GM18861 (cell line): ENCODE measurements around the gene TMEM255A.
A peak's percentile ranks its signal among the peaks of the same experiment; 100 is the strongest.

Experiments used
- ATAC-seq: cut with Tn5 transposase; IDR thresholded peaks from one replicate; pipeline ENCODE4 v1.9.1; 2021; ENCODE audit not compliant: unreplicated experiment

The TMEM255A gene

DNA sequence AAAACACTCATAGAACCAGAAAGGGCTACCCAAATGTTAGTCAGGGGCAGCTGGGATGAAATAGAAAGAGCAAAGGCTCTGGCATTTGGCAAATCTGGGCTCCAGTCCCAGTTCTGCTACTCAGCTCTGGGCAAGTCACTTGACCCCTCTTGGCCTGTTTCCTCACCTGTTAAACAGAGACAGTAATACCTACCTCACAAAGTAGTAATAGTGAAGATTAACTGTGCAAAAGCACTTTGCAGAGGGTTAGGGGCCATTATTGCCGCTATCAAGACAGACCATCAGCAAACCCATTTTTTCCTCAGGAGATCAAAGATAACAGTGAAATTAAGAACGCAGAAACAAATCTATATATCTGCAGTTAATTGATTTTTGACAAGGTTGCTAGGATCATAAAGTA, 40.0 kb downstream of the TMEM255A start:
- ATAC-seq: no peak

DNA sequence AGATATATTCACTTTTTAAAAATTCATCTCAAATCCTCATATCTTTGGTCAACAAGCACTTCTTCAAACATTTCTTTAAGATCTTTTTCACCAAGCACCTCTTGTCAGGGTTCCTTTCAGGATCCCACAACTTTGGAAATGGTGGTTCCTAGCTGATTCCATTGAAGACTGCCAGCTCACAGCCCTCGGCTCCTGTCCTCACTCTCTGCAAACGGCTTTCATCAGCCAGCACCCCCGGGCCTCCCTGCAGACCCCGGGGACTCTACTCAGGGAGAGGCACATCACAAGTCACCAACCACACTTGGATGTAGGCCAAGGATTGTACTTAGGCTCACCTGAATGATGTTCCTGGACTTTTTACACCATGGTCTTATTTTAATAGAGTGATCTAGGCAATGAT, 40.7 kb downstream of the TMEM255A start:
- no peak for ATAC-seq

DNA sequence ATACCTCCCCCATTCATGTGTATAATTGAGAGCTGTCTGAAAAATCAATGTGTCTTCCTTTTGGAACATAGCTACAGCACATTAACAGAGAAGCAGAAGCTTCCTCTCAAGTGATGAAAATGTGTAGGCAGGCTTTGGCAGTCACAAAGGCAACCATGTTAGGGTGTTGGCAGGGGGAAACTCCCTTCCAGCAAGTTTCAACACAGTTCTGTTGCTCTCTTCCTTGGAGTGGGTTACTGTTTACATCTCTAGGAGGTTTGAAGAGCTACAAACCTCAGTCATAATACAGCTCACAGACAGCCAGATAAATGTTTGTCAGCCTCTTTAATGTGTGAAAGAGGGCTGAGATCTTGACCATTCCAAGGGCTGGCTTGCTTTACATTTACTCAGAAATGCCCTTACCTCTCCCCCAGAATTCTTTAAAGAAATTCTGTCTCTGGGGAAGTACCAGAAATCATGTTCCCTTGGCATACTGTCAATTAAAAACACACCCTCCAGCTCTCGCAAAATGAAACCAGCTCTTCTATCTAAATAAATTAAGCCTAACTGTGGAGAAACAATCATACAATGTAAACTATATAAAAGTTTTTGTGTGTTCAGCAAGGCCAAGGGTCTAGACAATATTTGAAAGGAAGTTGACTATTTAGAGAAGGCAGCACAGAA, 41.8 kb downstream of the TMEM255A start:
- no peak for ATAC-seq

DNA sequence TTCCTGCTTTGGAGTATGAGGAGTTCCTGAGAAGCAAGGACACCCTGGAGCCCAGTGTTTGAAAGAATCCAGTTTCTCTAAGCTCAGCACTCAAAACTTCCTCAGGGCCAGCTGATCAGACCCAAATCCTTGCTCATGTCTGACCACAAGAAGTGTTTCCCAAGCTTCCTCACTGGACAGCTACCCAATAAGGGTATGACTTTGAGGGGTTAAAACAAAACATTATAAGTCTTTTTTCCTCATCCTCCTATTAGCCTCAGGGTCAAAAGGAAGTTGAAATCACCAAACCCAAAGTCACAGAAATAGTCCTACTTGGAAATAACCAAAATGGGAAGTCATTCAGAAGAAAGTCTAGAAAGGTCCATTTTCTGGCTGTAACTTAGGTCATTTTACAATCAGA, 46.9 kb downstream of the TMEM255A start:
- ATAC-seq: no peak

DNA sequence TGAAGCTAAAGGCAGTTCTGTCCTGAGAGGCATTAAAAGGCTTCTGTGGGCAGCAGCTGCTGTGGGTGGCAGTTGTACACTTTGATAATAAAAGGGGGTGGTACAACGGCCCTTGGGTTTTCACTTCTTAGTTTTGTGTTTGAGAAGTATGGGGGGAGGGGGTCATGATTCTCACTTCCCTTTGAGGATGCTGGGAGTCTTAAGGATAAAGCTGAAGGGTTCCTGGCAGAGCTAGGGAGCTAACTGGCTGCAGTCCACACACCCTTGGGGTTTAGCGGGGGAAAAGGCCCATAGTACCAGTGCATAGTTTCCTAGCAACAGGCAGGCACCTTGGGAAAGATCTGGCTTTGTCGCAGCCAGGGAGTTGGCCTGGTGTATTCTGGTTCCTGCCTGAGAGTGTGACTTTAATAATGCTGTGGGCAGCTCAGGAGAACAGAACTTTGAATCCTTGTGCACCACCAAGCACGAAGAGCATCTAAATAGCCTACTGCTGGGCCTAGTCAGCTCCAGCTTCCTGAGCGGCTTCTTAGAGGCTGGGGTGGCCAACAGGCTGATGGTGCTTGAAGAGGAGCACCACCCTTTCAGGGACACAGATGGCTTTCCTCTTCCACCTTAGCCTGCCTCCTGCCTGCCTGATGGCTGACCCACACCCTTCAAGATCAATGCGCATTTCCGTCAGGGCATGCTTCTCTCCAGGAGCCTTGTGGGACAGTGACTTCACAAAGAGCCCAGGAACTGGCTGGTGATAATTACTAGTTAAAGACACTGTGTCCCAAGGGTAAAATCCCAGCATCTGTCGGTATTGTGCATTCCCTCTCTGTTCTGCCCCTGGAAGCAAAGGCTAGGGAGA, 48.2 kb downstream of the TMEM255A start:
- ATAC-seq: no peak

DNA sequence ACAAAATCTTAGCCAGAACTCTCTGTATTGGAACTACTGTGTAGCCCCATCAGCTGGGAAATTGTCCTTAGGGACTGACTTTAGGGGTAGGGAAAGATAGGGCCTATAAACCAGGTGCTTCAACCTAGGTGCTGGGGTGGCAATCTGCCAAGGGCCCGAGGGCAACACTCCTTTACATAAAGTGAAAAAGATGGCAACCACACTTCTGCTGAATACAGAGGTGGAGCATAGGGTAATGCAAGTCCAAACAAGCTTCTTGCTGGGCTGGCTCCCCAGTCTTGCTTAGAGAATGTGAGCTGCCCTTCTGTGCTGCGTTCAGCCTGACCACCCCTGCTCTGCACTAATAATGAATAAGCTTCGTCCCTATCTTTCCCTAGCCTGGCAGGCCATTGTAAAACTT, 50.9 kb downstream of the TMEM255A start:
- ATAC-seq: no peak

DNA sequence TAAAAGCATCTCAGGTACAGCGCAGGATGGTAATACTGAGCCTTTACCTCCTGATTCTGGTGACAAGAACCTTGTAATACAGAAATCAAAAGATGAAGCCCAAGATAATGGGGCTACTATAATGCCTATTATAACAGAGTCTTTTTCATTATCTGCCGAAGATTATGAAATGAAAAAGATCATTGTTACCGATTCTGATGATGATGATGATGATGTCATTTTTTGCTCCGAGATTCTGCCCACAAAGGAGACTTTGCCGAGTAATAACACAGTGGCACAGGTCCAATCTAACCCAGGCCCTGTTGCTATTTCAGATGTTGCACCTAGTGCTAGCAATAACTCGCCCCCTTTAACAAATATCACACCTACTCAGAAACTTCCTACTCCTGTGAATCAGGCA, 57.5 kb downstream of the TMEM255A start:
- no peak for ATAC-seq

DNA sequence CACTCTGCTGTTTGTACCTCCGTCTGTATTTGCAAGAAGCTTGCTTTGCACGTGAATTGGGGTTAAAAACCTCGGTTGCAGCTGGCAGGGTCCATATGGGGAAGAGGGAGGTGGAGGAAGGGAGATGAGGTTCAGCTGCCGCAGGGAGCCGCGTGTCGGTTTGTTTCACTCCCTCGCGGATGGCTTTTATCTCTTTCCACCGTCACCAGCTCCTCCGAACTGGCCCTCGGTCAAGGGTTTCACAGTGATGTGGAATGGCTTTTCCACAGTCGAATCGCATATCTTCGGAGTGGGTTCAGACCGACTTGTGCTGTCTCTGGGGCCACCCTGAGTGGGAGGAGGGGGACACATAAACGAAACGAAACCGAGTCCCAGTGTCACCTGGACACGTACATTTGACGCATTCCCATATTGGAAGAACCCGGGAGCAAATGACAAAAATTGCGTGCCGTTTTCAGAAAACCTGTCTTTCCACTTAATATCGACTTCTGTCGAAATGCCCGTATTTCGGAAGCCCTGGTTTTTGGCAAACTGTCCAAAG, 59.7 kb downstream of the TMEM255A start:
- no peak for ATAC-seq

DNA sequence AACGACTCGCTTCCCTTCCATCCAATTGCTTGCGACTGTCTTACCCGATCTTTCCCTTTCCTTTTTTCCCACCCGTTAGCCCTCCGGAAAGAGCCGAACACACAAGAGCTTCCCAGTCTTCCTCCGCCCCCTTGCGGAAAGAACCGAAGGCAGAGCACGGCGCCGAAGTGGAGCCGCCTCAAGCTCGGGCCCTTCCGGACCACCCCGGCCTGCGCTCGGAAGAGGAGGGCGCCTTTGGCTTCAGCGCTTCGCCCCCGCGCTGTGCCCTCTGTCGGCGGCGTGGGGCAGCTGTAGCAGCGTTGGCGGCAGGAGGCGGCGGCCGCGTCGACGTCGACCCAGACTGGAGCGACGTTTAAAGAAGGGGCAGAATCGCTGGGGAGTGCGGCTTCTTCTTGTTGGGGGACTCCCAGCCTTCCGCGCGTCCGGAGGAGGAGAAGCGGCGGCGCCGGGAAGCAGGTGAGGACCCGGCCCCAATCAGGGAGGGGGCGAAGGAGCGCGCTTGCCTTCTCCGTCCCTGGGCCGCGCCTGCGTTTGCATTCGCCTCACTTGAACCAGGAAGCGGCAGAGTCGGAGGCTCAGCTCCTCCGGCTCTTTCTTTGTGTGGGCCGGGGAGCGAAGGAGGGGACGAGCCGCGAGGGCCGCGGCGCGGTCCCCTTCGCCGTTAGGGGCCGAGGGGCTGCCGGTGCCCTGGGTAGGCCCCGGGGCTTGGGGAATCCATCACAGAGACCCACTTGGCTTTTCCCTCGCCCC, 60.6 kb downstream of the TMEM255A start, which contains the start of gene ZBTB33:
ZBTB33 (plus strand) TSS at position 291 of the 750 bp plus-strand sequence. CDS start 2,604 bp downstream, outside the sequence.
- ATAC-seq: peak; percentile 95

DNA sequence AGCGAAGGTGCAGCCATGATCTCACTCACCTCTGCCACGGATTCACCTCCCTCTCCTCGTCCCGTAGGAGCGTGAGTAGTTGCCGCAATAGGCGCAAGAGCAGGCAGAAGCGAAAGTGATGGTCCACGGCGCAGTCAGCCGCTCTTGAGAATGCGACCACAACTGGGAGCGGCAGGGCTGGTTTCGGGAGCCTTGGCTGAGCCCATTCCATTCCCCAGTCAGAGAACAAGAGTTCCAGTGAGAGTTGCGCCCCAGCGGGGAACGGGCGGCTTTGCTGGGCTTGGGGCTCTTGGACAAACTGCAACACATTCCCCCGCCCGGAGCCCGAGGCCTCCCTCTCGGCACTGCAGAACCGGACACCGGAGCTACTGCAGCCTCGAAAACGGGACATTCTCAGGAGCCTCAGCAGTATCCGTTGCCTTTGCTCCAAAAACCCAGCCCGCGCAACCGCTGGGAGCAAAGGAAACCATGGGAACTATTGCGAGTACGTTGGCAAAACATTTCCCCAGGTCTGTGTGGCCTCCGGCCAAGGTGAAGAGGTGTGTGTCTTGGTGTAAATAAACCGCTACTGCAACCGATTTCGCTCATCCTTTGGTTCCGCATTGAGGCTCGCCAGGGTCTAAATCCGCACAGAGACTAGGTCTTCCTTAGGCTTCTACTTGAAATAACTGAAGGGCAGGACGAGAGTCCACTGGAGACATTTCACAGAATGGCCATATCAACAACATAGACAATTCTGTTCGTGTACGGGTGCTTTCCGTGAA, 66.3 kb downstream of the TMEM255A start:
- no peak for ATAC-seq

DNA sequence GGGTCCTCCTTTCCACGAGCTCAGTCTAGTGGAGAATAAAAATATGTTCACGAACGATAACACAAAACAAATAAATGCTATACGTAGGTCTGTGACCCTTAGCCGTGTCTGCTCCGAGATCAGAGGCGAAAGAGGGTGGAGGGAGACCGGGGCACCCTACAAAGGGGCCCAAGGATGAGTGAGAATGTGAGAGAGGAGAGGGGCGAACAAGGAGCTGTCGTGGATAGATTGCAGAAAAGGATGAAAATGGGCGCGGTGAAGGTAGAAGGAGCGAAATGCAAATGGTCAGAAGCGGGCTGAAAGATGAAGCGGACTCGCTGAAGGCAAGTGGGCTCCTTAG, 66.9 kb downstream of the TMEM255A start:
- ATAC-seq: no peak

DNA sequence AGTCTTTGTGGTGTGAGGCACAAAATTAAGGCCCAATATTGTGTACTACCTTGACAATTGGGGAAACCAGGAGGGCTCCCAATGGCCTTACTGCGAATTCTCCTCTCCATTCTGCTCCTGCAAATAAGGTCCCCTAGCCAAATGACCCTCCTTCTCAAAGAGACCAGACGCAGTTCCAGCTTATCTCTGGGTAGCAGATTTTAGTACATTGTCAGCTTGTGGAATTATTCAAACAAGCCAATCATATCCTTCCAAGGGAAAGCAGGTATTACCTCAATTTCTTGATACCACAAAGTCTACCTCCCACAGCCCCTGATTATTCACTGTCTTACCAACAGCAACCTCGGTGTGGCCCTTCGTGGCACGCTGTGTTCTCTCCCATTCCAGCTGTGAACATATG, 68.4 kb downstream of the TMEM255A start:
- ATAC-seq: no peak

DNA sequence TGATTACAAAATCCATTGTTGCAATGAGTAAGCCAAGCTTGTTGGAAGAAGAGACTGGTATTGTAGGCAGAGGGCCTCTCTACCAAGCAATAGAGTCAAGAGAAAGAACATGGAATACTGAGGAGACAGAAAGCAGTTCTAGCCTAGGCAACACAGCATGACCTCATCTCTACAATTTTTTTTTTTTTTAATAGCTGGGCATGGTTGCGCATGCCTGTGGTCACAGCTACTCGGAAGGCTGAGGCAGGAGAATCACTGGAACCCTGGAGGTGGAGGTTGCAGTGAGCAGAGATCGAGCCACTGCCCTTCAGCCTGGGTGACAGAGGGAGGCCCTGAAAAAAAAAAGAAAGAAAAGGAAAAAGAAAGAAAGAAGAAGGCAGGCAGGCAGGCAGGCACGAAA, 72.3 kb downstream of the TMEM255A start:
- ATAC-seq: no peak

DNA sequence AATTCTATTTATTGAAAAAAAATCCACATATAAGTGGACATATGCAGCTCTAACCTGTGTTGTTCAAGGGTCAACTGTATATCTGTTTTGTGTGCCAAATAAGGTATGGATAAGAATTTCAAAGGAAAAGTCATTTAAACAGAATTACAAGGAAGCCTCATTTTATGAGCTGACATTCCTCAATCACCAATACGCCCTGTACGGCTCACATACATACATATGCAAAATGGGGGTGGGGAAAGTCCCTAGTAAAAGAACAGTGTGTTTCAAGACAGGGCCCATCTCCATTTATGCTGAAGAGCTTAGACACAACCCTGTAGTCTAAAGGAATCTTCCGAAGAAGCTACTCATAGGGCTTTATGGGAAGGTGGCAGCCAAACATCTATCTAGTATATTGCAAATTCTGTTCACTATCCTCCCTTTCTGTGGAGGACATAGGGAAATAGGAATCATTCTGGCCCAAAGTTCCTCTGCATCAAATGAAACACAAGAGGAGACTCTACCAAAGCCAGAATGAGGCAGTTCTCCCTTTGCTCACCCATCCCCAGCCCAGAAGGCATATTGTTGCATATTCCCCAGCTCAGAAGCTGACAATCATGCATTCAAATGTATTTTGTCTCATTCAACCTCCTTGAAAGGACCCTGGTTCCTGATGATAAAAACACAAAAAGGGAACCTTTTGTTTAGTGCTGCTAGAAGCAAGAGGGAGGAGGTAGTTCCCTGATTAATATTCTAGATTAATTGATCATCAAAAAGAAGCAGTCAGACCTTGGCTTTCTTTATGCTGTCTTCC, 74.4 kb downstream of the TMEM255A start:
- no peak for ATAC-seq

DNA sequence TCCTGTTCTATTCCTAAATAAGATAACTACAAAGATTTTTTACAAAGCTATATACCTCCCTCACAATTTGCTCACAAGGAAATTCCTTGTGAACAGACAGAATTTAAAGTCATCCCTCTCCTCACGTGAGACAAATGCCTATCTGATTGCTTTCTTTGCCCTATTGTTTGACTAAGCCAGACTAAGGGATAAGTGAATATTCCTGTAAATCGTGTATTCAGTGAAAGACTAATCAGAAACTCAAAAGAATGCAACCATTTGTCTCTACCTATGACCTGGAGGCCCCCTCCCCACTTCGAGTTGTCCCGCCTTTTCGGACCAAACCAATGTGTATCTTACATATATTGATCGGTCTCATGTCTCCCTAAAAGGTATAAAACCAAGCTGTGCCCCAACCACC, 76.0 kb downstream of the TMEM255A start:
- no peak for ATAC-seq

DNA sequence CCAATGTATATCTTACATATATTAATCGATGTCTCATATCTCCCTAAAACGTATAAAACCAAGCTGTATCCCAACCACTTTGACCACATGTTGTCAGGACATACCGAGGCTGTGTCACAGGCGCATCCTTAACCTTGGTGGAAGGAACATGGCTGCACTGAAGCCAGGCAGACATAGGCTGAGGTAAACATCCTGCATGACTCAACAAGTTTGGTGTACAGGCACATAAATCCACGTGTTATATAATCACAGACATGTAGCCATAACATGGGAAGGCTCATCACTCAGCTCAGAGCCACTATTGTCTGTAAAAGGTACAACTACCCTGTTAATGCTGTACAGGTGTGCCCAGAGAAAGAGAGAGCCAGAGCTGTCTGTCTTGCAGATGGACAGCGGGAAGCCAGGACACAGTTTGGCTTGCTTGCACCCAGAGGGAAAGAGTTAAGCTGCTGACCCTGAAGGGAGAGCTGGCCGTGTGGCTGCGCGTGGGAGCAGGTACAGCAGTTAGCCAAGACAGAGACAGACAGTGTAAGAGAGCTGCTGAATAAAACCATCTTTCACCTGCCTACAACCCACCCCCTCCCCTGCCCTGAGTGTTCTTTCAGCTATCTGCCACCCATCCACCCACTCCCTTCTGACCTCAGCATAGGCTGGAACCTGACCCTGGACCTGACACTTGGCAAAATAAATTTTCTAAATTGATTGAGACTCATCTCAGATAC, 82.9 kb downstream of the TMEM255A start:
- no peak for ATAC-seq

DNA sequence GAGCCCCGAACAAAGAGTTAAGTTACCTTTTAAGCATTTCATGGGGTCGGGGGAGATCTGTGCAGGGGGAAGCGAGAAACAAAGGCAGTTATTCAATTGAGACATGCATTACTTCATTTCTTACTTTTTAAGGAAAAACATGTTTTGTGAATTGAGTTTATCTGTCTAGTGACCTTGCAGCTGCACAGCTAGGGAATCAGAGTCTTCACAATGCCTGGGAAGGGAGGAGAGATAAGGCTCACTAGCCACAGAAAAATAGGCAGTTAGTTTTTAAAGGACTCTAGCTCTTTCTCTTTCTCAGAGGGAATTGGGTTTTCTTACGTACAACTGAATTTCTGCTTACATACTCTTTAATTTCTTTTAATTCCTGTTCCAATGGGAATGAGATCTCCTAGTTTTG, 86.9 kb downstream of the TMEM255A start:
- ATAC-seq: no peak

DNA sequence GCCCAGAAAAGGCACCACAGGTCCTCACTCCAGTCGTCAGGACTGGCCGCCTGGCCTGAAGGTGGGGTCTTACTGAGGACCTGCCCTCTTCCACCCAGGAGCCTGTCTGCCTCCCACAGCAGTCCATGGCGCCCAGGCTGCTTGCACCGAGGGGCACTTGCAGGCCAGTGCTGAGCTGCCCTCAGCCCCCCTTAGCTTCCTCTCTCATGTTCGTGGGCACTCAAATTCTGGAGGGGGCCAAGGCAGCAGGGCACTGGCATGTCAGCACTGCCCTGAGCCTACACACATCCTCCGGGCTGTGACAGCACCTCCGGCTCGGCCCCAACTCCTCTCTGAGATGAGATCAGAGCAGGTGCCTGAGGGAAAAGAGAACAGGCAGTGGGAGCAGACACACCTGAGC, 87.9 kb downstream of the TMEM255A start:
- no peak for ATAC-seq
